Keratinocyte (primary cell): ENCODE data around the gene IGFALS. TPM values are rescaled to one million over a fixed set of nuclear protein-coding genes. Genes with fewer than 3 reads are reported as not detected.

Experiments used
- DNase-seq: peaks from one replicate; pipeline ENCODE4 v3.0.0-alpha.2; 2011; ENCODE audit warnings: low read depth, missing footprints, low spot score
- FAIRE-seq: peaks from 2 replicates; lab custom pipeline; 2011; peaks lifted over from hg19 to GRCh38; lab: Jason Lieb, UNC
- H2AFZ ChIP-seq: 2 replicates; pipeline ENCODE4 v1.6.0; 2012; ENCODE audit warnings: low read length, control low read depth, inconsistent platforms; ENCODE audit not compliant: control insufficient read depth
- H3K27ac ChIP-seq: 2 replicates; pipeline ENCODE4 v1.5.1; 2011; ENCODE audit warnings: low read length; ENCODE audit not compliant: control insufficient read depth, insufficient read depth
- H3K27me3 ChIP-seq: 3 replicates; pipeline ENCODE4 v1.6.0; 2011; ENCODE audit warnings: low read length; ENCODE audit not compliant: control insufficient read depth, insufficient read depth; ENCODE audit errors: extremely low read depth
- H3K36me3 ChIP-seq, 2 experiments: 2 replicates in 1 of 2; 3 replicates in 1 of 2; pipeline ENCODE4 v1.5.1; 2011; ENCODE audit warnings: low read length in 2 of 2, mild to moderate bottlenecking in 1 of 2; ENCODE audit not compliant: control insufficient read depth in 2 of 2, insufficient read depth in 2 of 2; ENCODE audit errors: extremely low read depth in 1 of 2
- H3K4me1 ChIP-seq: 3 replicates; pipeline ENCODE4 v1.5.1; 2011; ENCODE audit warnings: low read length; ENCODE audit not compliant: control insufficient read depth, insufficient read depth; ENCODE audit errors: extremely low read depth
- H3K4me2 ChIP-seq: 3 replicates; pipeline ENCODE4 v1.6.0; 2011; ENCODE audit warnings: low read depth, low read length; ENCODE audit not compliant: control insufficient read depth, insufficient read depth; ENCODE audit errors: extremely low read depth
- H3K4me3 ChIP-seq, 3 experiments: fragments of 200-600 bp in 1 of 3; sonication (generic) in 1 of 3; 2 replicates in 2 of 3; 3 replicates in 1 of 3; pipeline ENCODE4 v1.5.1; 2011 to 2016; ENCODE audit warnings: low read length in 3 of 3, mild to moderate bottlenecking in 3 of 3, control low read depth in 2 of 3, inconsistent platforms in 1 of 3, low read depth in 1 of 3, mixed read lengths in 1 of 3, mixed run types in 1 of 3, moderate library complexity in 1 of 3; ENCODE audit not compliant: control insufficient read depth in 2 of 3, insufficient read depth in 2 of 3; ENCODE audit errors: extremely low read depth in 1 of 3
- H3K79me2 ChIP-seq: 2 replicates; pipeline ENCODE4 v1.6.0; 2012; ENCODE audit warnings: low read length; ENCODE audit not compliant: control insufficient read depth, insufficient read depth
- H3K9ac ChIP-seq: 3 replicates; pipeline ENCODE4 v1.6.0; 2011; ENCODE audit warnings: low read length; ENCODE audit not compliant: control insufficient read depth, insufficient read depth; ENCODE audit errors: extremely low read depth
- H3K9me1 ChIP-seq: 3 replicates; pipeline ENCODE4 v1.6.0; 2011; ENCODE audit warnings: low read length; ENCODE audit not compliant: control insufficient read depth, insufficient read depth; ENCODE audit errors: extremely low read depth
- H3K9me3 ChIP-seq: 2 replicates; pipeline ENCODE4 v1.5.1; 2012; ENCODE audit warnings: low read depth, low read length; ENCODE audit not compliant: control insufficient read depth
- H4K20me1 ChIP-seq: 3 replicates; pipeline ENCODE4 v1.6.0; 2011; ENCODE audit warnings: low read length; ENCODE audit not compliant: control insufficient read depth, insufficient read depth; ENCODE audit errors: extremely low read depth
- CTCF ChIP-seq, 3 experiments: IDR thresholded peaks in 1 of 3; conservative IDR thresholded peaks in 1 of 3; optimal IDR thresholded peaks in 1 of 3; 2 replicates in 2 of 3; 3 replicates in 1 of 3; pipeline versions ENCODE3 to v1.5.1; 2011; ENCODE audit warnings: low read length in 3 of 3, mild to moderate bottlenecking in 3 of 3, moderate library complexity in 2 of 3, control low read depth in 1 of 3, inconsistent platforms in 1 of 3; ENCODE audit not compliant: insufficient read depth in 2 of 3; ENCODE audit errors: extremely low read depth in 1 of 3
- EZH2 ChIP-seq: IDR thresholded peaks from one replicate; pipeline ENCODE4 v1.6.1; 2012; ENCODE audit warnings: inconsistent platforms, mild to moderate bottlenecking, low read length, moderate library complexity
- dilution Hi-C: fragments of 300-500 bp; cut with MboI; formaldehyde crosslinking; loops from one replicate; pipeline ENCODE4 v1.7.0; 2020; ENCODE audit warnings: low sequenced_read_pairs; ENCODE audit not compliant: extremely low pct_ligation_motif_present
- polyA plus RNA-seq, 5 experiments: library from polyadenylated mRNA; depleted of rRNA in 3 of 5; stranded (reverse) in 3 of 5; stranded (forward) in 1 of 5; unstranded in 1 of 5; fragments of >200 nt; gene quantifications; 1 replicate in 1 of 5; 2 replicates in 3 of 5; 3 replicates in 1 of 5; pipeline versions ENCODE4 v1.2.1 to v1.2.3, GENCODE V29; 2011 to 2012; ENCODE audit warnings: missing spikeins in 2 of 5, low read depth in 1 of 5, low replicate concordance in 1 of 5

IGFALS gene
- polyA plus RNA-seq, 1 donor (not counting 4 experiments of a cell fraction or from before 2014, with no cell fraction given), result not detected

GRCh38 chr16:1765826-1766225 lies 27.7 kb downstream of the IGFALS start:
- H4K20me1 ChIP-seq, result no peaks in the 10 kb centered on the region
- TF ChIP-seq CTCF (optimal IDR thresholded peaks at IDR 0.05 in 1 of 3, IDR thresholded peaks at IDR 0.05 in 1 of 3, conservative IDR thresholded peaks at IDR 0.05 in 1 of 3; ENCODE audit: extremely low read depth in 1 of 3, insufficient read depth in 2 of 3, low read length in 3 of 3), result no peak
- no peak for TF ChIP-seq EZH2
- H3K4me3 ChIP-seq, result no peak overlapping the region
- dilution Hi-C loops, result no loop called here
- DNase-seq, result no peak
- no peak overlapping the region for H3K9ac ChIP-seq
- H2AFZ ChIP-seq, result no peak overlapping the region
- no peaks in the 10 kb centered on the region for H3K9me1 ChIP-seq
- no peak overlapping the region for H3K27ac ChIP-seq
- FAIRE-seq, result no peak
- no peaks in the 10 kb centered on the region for H3K27me3 ChIP-seq
- H3K79me2 ChIP-seq, result no peaks in the 10 kb centered on the region
- peaks cover 9% of the 10 kb centered on the region for H3K4me1 ChIP-seq
- no peak overlapping the region for H3K4me2 ChIP-seq
- peaks cover 13 to 29% of the 10 kb centered on the region in 2 experiments for H3K36me3 ChIP-seq
- no peaks in the 10 kb centered on the region for H3K9me3 ChIP-seq

GRCh38 chr16:1764971-1765370 lies 28.5 kb downstream of the IGFALS start:
- Histone ChIP-seq H3K9ac (no peak overlapping the region), H3K4me2 (no peak overlapping the region), H3K79me2 (no peaks in the 10 kb centered on the region), H2AFZ (no peak overlapping the region), H3K27me3 (no peaks in the 10 kb centered on the region), H3K9me1 (no peaks in the 10 kb centered on the region), H3K4me3 (no peak overlapping the region), H3K36me3 (peaks cover 13 to 34% of the 10 kb centered on the region in 2 experiments), H4K20me1 (no peaks in the 10 kb centered on the region), H3K27ac (no peak overlapping the region), H3K9me3 (no peaks in the 10 kb centered on the region), H3K4me1 (peaks cover 3% of the 10 kb centered on the region)
- dilution Hi-C loops, result no loop called here
- TF ChIP-seq EZH2 (no peak), CTCF (optimal IDR thresholded peaks at IDR 0.05 in 1 of 3, IDR thresholded peaks at IDR 0.05 in 1 of 3, conservative IDR thresholded peaks at IDR 0.05 in 1 of 3; ENCODE audit: extremely low read depth in 1 of 3, insufficient read depth in 2 of 3, low read length in 3 of 3) (no peak)
- DNase-seq (no peak), FAIRE-seq (no peak)
